ENCODE measurements around the gene TNNI2.

Gene TNNI2

DNA sequence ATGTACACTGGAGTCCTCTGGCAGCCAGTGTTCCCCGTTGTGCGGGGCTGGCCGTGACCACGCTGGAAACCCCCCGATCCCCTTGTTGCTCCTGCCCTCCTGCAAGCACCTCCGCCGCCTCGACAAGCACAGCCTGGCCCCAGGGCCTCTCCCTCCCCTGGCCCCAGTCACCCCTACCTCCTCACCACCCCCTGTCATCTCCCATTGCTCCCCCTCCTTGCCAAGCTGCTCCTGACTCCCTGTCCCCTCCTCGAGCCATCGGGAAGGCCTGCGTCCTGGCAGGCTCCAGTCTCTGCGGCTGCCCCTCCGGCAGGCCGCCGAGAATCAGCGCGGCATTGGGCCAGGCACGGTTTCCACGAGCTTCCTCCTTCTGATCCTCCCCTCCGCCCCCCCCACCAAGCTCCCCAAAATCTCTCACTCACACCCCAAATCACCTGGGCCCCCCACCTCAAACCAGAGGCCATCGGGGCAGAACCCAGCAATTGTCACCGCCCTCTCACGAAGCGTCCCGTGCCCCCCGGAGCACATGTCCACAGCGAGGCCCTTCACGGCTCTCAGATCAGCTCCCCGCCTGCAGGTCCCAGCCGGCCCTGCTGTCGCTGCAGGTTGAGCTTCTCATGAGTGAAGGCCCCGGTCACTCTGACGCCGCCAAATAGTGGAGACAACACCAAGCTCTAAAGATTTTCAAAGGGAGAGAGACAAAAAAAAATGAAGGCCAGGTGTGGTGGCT lies 8.4 kb downstream of the TNNI2 start:
- DNase-seq, result no peak

DNA sequence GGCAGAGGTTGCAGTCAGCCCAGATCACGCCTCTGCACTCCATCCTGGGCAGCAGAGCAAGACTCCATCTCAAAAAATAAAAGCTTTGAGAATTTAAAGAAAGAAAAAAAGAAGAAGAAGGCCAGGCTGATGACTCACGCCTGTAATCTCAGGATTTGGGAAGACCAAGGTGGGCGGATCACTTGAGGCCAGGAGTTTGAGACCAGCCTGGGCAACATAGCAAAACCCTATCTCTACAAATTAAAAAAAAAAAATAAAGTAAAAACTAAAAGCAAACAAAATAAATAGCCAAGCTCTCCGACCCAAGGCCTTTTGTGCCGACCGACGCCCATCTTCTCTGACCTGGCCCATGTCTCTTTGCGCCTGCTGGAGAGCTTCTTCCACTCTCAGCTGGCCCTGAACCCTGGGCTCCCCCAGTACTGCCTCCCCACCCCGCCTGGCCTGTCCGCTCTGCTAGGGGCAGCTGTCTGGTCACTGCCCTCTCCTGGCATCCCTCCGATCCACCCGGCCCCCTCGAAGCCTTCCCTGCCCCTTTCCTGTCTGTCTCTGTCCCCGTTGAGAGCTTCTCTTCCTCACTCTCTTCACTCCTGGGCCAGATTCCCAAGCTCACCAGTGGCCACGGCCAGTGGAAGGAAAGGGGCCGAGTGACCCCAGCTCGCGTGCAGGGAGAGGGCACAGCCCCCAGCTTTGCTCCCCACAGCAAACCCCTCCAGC lies 9.3 kb downstream of the TNNI2 start:
- no peak for DNase-seq

DNA sequence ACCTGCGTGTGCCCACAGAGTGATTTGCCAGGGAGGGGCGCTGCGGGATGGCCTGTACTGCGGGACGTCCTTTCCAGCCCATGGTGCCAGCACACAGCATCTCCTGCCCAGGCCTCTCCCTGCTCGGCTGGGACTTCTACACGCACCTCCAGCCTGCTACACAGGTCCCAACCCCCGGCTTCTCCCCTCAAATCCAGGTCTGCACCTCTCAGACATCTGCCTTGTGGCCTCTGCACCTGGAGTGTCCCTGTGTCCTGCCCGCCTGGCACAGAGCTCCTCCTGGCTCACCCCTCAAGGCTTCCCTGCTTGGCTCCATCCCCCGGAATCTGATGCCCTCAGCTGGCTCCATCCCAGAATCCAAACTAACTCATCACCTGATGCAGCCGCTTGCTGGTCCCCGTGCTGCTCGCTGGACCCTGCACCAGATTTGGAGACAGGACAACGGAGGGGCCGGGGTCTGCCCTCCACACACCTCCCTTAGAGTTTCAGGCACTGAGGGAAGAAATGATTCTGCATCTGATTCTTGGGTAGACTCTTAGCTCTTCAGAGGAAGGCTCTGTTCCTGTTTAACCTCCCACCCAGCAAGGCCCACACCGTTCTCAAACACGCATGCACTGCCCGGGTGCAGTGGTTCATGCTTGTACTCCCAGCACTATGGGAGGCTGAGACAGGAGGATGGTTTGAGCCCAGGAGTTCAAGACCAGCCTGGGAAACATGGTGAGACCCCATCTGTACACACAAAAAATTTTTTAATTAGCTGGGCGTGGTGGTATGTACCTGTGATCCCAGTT lies 10.1 kb downstream of the TNNI2 start:
- no peak for DNase-seq

DNA sequence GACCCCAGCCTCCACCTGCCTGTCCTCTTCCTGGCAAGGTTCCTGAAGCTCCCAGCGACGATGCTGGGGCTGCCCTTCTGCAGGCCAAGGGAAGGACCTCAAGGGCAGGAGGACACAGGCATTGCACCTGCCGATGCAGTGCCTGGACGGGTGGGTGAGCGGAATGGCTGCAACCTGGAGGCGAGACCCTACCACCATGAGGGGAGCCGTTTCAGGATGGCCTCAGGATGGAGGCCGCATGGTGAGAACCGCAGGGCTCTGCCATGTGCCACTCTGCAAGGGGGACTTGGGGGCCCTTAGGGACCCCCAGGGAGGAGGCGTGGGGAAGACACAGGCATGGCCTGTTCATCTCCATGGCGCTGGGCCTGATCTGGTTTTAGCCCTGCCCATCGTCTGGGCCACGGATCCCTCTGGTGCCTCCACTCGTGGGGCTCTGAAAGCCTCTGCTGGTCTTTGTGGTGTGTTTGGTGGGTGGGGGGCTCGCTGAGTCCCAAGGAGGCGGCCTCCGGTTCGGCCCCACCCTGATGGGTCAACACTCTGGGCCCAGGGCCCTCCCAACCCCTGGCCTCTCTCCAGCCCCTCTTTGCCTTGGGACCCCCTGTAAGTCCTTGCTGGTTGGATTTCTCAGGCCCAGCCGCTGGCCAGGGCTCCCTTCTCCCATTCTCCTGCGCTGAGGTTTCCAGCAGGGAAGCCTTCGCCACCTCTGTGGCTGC lies 12.8 kb downstream of the TNNI2 start:
- no peak for DNase-seq

DNA sequence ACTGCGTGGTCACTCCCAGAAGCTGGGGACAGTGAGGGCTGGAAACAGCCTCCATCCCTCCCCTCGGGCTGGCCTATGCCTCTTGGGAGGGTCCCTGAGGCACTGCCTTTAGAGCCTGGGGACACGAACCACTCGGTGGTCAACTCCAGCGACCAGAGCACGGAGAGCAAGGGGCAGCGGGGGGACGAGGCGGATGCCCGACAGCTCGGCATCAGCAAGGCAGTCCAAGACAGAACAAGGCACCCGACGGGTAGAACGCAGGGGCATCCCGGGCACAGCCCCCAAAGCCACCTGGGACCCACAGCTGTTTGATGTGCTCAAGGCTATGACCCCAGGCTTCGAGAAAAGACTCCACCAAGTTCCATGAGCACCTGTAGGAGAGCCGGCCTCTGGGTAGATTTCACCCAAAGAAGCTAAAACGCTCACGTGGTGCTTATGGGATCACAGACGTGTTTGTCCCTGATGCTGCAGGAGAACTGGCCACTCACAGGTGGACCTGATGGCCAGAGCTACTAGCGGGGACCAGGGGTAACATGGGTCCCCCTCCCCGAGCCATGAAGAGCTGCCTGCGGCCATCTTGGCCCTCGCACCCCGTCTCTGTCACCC lies 13.6 kb downstream of the TNNI2 start:
- no peak for DNase-seq

DNA sequence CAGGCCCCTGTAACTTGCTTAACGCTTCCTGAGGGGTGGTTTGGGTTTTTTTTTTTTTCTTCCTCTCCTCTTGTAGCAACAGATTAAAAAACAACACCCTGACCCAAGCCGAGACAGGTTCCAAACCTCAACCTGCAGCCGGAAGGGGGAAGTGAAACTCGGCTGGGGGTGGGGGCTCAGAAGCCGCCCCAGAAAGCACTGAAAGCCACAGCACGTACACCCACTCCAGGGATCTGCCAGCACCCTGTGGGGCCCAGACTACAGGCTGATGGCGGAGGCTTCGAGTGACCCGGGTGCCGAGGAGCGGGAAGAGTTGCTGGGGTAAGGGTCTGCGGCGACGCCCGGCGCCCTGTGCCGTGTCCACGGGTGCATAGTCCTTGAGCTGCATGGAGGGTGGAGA lies 14.1 kb downstream of the TNNI2 start, which contains the start of gene LSP1:
Gene LSP1 (plus strand): TSS at position 208 of the 400 bp plus-strand sequence. CDS start 61 bp downstream, at position 269.
- peak; percentile 86 to 90 for DNase-seq

DNA sequence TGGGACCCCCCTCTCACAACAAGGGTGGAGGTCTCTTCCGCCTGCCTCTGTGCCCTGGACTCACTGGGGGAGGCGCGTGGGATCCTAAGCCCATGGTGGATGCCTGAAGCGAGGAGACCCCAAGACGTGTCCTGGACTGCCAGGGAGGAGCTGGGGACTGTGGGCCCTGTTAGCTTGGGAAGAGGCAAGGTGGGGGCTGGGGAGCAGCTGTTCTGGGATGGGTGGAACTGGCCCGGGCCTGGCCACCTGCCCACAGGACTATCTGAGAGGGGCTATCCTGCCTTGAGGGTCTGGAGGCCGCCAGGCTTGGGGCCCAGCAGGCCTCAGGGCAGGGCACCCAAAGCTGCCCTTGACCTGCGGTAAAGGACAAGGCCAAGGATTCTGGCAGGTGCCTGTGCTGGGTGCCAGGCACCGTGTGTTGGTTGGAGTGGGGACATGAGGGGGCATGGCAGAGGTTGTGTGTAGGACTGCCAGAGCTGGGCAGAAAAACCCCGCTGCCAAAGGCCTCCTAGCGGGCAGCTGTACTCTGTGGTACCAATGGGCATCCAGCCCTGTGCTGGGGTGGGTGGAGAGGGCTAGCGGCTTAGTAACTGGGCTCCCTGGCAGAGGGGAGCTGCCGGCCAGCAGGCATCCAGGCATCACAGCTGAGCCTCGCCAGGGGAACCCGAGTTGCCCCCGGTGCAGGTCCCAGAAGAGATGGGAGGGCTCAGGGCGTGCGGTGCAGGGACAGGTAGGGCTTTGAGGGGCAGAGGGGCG lies 14.8 kb downstream of the TNNI2 start:
- peak; percentile 36 to 44 for DNase-seq

DNA sequence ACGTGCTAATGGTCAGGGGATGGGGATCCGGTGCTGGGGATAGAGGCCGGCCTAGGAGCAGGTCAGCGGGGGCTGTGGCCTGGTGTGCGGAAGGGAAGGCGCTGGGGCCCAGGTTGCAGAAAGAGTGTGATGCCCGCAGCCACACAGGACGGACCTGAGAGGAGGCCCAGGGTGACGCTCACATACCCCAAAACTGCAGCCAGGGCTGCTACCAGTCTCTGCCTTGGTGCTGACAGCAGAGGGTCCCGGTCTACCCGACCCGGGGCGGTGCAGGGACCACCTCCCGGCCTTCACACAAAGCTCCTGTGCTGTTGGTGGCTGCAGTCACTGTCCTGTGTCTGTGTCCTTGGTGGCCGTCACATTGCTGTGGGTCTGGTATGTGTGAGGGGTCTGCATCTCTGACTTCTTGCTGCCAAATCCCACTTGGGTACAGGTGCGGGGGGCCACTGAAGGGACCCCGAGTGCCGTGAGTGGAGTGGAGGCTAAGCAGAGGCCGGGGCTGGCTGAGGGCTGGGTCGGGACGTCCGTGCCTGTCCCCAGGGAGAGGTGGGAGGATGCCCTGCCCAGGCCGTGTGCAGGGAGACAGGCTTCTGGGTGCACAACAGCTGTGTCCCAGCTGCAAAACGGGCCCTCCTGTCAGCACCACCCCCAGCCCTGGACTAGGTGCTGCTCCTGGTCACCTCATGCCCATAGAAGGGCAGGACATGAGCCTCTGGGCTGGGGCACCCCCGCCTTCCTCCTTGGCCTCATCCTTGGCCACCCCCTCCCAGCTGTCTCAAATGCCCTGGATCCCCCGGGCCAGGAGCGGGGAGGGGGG lies 15.6 kb downstream of the TNNI2 start:
- peak in 1 of 2 experiments; percentile 53 for DNase-seq

DNA sequence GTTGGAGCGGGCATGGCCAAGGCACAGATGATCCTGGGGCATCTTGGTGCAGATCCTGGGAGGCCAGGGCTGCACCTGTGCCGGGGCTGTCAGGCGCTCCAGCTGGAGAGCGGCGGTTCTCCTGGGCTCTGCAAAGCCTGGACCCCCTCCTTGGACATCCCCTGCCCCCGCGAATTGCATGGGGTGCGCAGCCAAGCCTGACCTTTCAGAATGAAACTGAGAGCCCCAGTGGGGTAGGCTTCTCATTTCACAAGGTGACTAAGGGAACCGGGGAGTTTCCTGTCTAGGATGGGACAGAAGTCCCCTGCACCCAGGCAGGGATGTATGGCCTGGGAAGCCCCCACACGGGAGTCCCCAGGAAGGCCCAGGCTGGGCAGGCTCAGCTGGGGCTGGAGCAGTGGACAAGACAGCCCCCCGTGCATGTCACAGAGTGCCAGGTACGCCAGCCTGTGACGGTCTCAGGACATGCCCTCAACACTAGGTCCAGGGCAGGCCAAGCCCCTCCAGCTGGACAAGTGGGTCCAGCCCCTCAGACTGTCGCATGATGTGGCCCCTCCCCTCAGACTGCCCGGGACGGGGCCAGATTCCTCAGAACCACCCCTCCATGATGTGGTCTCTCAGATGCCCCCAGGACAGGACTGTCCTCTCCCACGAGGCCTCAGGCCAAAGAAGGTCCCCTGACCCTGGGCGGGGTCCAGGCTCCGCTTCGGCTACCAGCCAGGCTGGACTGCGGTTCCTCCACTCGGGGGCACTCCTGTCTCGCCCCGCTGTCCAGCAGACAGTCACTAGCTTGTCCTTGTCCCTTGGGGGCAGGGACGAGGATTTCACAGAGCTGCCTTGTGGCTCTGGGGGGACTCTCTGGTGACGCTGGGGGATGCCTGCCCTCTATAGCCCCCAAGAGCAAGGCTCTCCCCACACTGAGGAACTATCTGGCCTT lies 16.4 kb downstream of the TNNI2 start:
- peak; percentile 66 to 74 for DNase-seq

DNA sequence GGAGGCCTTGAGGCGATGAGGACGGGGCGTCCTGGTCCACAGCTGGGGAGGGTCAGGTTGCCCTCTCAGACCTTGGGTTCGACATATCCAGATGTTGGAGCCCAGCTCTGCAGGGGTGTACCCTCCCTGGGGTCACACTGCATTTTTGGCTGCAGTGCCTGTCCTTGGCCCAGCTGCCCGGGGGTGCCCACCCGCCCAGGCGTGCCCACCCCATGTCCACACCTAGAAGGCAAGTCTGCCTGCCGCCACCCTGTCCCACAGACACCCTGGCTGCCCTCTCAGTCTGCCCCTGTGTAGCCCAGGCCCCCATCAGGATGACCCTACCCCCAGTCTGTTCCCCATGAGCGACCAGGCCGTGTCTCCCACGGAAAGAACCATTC lies 17.1 kb downstream of the TNNI2 start:
- DNase-seq, result no peak

DNA sequence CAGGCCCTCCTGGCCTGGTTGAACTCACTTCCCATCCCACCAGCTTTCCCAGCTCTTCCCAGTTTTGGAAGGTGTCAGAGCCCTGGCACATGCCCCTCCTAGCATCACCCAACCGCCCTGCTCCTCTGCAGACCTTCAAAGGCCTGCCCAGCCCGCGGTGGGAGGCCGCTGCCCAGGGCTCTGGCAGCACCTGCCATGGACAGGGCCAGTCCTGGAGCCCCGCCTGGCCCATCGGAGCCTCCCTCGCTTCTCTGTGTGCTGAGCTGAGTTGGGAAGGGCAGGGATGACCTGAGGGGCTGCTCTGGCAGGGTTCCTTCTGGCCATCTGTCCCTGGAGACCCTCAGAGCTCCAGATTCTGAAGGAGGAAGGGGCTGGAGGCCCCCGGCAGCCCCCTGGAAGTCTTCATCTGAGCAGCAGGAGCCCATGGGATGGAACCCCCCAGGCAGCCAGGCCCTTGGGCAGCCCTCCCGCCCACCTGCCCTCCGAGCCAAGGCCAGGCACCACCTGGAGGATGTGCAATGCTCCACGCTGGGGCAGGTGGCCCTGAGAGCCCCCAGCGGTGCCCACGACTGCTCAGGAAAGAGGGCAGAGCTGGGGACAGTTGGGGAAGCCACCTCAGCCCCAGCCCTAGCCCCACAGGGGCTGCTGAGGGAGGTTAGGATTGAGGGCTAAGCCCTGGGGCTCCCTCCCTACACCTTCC lies 17.7 kb downstream of the TNNI2 start:
- no peak for DNase-seq

DNA sequence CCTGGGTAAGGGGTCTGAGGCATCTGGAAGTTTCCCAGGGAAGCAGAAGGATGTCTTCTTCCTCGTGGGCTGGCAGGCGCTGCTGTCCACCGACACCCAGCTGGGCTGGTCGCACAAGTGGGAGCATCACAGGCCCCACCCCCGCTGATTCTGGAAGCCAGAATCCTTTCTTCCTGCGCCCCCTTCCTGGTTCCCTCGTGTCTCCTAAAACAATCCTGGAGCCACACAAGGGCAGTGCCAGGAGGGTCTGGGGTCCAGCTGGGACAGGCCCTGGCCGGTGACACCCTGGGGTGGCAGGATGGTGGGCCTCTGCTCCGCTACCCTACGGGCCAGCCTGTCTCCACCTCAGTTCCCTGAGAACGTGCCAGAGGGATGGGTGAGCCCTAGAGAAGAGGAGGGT lies 18.3 kb downstream of the TNNI2 start:
- no peak for DNase-seq

DNA sequence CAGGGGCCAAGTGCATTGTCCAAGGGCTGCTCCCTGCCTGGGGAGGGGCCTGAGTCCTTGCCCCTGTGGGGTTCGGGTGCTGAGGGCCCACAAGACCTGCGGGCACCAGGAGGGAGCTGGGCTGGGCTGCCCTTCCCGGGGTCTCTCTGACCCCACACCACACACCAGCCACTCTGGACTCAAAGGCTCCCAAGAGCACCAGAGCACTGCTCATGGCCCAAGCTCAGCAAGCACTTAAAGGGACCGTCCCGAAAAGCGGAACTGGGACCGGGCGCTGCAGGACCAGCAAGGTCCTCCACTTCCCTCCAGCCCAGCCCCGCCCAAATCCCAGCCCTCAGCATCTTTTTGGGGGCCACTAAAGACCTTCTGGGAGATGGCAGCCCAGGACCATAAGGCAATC lies 19.4 kb downstream of the TNNI2 start:
- DNase-seq, result no peak

DNA sequence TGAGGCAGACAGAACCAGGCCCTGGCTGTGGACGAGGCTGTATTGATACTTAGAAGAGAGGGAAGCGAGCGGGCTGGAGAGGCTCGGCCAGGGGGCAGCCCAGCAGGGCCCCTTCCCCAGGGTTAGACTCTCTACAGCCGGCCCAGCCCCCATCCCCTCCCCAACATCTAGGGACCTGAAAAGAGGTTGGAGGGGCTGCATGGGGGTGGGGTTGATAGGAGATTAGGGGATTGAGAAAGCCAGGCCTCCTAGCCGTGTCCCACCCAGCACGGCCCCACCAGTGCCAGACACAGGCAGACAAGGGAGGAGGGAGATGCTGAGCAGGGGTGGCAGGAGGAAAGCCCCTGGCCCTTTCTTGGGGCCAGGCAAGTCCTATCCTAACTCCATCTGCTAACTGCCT lies 19.8 kb downstream of the TNNI2 start:
- DNase-seq, result no peak

DNA sequence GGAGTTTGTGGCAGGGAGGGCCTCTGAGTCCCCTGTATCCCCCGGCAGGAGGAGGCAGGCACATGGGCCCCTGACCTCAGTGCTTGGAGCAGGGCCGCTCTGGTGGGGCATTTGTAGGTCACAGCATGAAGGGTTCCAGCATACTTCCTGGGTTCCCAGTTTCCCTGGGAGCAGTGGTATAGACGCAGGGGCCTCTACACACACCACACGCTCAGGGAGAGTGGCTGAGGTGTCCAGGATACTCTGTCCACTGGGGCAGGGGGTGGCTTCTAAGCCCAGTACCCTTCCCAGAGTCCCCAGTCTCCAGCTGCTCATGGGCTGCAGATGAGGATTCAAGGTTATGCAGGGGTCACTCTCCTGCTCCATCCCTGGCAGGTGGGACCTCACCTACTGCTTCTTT lies 20.2 kb downstream of the TNNI2 start:
- DNase-seq, result no peak

DNA sequence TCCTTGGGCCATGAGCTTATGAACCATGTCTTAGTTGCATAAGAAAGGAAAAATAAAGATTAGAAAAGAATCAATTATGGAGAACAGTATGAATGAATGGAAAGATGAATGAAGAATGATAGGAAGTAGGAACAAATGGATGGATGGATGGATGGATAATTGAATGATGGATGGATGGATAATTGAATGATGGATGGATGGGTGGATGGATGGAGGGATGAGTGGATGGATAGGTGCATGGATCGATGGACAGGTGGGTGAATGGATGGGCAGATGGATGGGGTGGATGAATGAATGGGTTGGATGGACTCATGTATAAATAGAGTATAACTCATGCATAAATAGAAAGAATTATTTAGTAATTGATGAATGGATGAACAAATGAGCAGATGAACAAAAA lies 21.3 kb downstream of the TNNI2 start:
- DNase-seq, result no peak

DNA sequence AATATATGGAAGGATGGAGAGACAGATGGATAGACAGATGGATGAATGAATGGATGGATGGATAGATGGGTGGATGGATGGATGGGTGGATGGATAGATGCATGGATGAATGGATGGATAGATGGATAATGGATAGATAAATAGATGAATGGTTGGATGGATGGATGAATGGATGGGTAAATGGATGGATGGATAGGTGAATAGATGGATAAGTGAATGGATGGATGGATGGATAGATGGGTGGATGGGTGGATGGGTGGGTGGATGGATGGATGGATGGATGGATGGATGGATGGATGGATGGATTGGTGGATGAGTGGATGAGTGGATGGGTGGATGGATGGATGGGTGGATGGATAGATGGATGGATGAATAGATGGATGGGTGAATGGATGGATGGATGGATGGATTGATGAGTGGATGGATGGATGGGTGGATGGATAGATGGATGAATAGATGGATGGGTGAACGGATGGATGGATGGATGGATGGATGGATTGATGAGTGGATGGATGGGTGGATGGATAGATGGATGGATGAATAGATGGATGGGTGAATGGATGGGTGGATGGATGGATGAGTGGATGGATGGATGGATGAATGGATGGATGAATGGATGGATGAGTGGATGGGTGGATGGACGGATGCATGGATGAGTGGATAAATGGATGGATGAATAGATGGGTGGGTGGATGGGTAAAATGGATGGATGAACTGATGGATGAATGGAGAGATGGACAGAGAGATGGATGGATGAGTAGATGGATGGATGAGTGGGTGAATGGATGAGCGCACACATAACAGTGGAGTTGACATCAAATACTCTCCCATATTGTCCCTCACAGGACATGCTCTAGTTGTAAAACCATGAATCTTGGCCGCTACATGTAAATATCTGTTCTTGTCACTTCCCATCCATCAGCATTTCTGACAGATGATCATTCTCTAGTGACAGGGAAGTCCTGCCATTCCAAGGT lies 22.9 kb downstream of the TNNI2 start:
- DNase-seq, result no peak
